ENCODE results near the gene CD4. TPM values are rescaled to one million over a fixed set of nuclear protein-coding genes. Genes with fewer than 3 reads are reported as not detected.

The CD4 gene
- total RNA-seq, 4 donors from 2014 or later, result 1.00 to 7.9 (median 2.8) TPM

DNA sequence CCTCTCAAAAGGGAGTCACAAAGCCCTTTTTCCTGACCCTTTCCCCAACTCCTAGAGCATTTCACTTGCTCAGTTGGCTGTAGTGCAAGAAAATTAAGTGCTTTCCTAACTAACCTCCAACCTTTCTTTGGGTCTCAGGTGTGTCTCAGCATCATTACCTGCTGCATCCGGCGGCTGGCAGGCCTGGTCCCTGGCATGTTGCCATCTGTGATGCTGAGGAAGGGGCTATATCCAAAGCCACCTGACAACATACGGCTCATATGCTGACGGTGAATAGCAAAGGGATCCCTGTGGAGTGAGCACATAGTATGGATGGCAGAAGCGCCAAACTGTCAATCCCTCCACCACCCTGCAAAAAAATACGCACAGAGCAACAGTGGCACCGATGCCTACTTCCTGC, 37.6 kb upstream of the CD4 start:
- H3K4me3 ChIP-seq, result peak overlapping the region in 2 of 4 donors; percentile 86 to 93
- H3K36me3 ChIP-seq, result peaks cover 0 to 43% (median 21%) of the 10 kb centered on the region in 4 donors
- peaks cover 12 to 22% (median 15%) of the 10 kb centered on the region in 4 donors for H3K4me1 ChIP-seq
- H3K9me3 ChIP-seq, result no peaks in the 10 kb centered on the region
- DNase-seq, result no peak
- WGBS, 2 donors (ENCODE audit: low coverage in 1 of 2), result 86% methylated on average over 4 of the region's 7 CpGs; no CpG with 5 or more reads in 1 of the 2 donors
- H3K27me3 ChIP-seq, result no peaks in the 10 kb centered on the region
- H3K27ac ChIP-seq, result peak overlapping the region; percentile 98 to 99 (median 99)
- in situ Hi-C loops (cut with MboI; ENCODE audit: low pct_ligation_motif_present in 1 of 4, low pct_unique_long_range_greater_than_20kb in 1 of 4, low sequenced_read_pairs in 3 of 4), result no loop called here
- intact Hi-C loops (cut with DNase I; ENCODE audit: low total_unique reads), result loop anchor here (2.0 kb wide), 1 partner anchor 149 kb away; no protein-coding TSS in a partner anchor
- TF ChIP-seq CTCF (IDR thresholded peaks at IDR 0.05), result no peak
- no peak for TF ChIP-seq POLR2AphosphoS5 (IDR thresholded peaks at IDR 0.05)
- no peak for TF ChIP-seq POLR2A (IDR thresholded peaks at IDR 0.05)
- TF ChIP-seq EP300 (IDR thresholded peaks at IDR 0.05; ENCODE audit: low read depth), result no peak

- H3K36me3 ChIP-seq, result peaks cover 0 to 38% (median 21%) of the 10 kb centered on the region in 4 donors
- no peak for TF ChIP-seq EP300 (IDR thresholded peaks at IDR 0.05; ENCODE audit: low read depth)
- TF ChIP-seq CTCF (IDR thresholded peaks at IDR 0.05), result peak in 3 of 5 experiments; percentile 13 to 19 (median 19)
- no peak for TF ChIP-seq POLR2A (IDR thresholded peaks at IDR 0.05)
- peak overlapping the region; percentile 98 to 99 (median 99) for H3K27ac ChIP-seq
- intact Hi-C loops (cut with DNase I; ENCODE audit: low total_unique reads) (no loop called here), in situ Hi-C loops (cut with MboI; ENCODE audit: low pct_ligation_motif_present in 1 of 4, low pct_unique_long_range_greater_than_20kb in 1 of 4, low sequenced_read_pairs in 3 of 4) (no loop called here)
- H3K4me1 ChIP-seq, result peaks cover 12 to 22% (median 15%) of the 10 kb centered on the region in 4 donors
- DNase-seq, result peak; percentile 50
- H3K27me3 ChIP-seq, result no peaks in the 10 kb centered on the region
- H3K4me3 ChIP-seq, result peak overlapping the region; percentile 78 to 93 (median 84)
- 7% methylated on average over 16 of the region's 24 CpGs; no CpG with 5 or more reads in 1 of the 2 donors for WGBS, 2 donors (ENCODE audit: low coverage in 1 of 2)
- no peaks in the 10 kb centered on the region for H3K9me3 ChIP-seq
Measured at GRCh38 chr12:6752167-6752920, 37.0 kb upstream of the CD4 start.

GRCh38 chr12:6752921-6753771, 36.2 kb upstream of the CD4 start, which contains the start of gene MLF2:
TSS of gene MLF2 (minus strand) at chr12:6753141. CDS start at chr12:6752334, 807 bp downstream.
- intact Hi-C loops (cut with DNase I; ENCODE audit: low total_unique reads), result no loop called here
- no peaks in the 10 kb centered on the region for H3K9me3 ChIP-seq
- H3K4me3 ChIP-seq, result peak within 1 kb of the TSS; percentile 78 to 93 (median 84)
- no peaks in the 10 kb centered on the region for H3K27me3 ChIP-seq
- TF ChIP-seq EP300 (IDR thresholded peaks at IDR 0.05; ENCODE audit: low read depth) (peak; percentile 23), CTCF (IDR thresholded peaks at IDR 0.05) (peak in 2 of 5 experiments; percentile 98), POLR2AphosphoS5 (IDR thresholded peaks at IDR 0.05) (peak; percentile 96 to 99 (median 98)), POLR2A (IDR thresholded peaks at IDR 0.05) (peak; percentile 96)
- in situ Hi-C loops (cut with MboI; ENCODE audit: low pct_ligation_motif_present in 1 of 4, low pct_unique_long_range_greater_than_20kb in 1 of 4, low sequenced_read_pairs in 3 of 4), result no loop called here
- 0% methylated on average over 39 of the region's 62 CpGs; no CpG with 5 or more reads in 1 of the 2 donors for WGBS, 2 donors (ENCODE audit: low coverage in 1 of 2)
- peaks cover 12 to 22% (median 15%) of the 10 kb centered on the region in 4 donors for H3K4me1 ChIP-seq
- peaks cover 0 to 30% (median 17%) of the 10 kb centered on the region in 4 donors for H3K36me3 ChIP-seq
- peak within 1 kb of the TSS; percentile 98 to 99 (median 99) for H3K27ac ChIP-seq
- peak; percentile 99 for DNase-seq
